Activated CD8-positive, alpha-beta T cell treated with anti-CD3 and anti-CD28 coated beads for 36 hours (primary cell): ENCODE results near the gene LGALS8. TPM values are rescaled to one million over a fixed set of nuclear protein-coding genes. Genes with fewer than 3 reads are reported as not detected.
A peak's percentile ranks its signal among the peaks of the same experiment; 100 is the strongest.

Experiments
- ATAC-seq: fragments of 200-7000 bp; cut with Tn5 transposase; one replicate; pipeline ENCODE4 v1.10.0; 2021; ENCODE audit warnings: mild to moderate bottlenecking, moderate library complexity
- CTCF ChIA-PET: fragments of 350-600 bp; sonication (Branson Sonifier 250); formaldehyde crosslinking; loops from one replicate; lab custom pipeline; 2021; ENCODE audit warnings: antibody characterized with exemption; lab: Charles Lee
- POLR2A ChIA-PET: fragments of 350-600 bp; sonication (Branson Sonifier 250); formaldehyde crosslinking; loops from one replicate; lab custom pipeline; 2021; ENCODE audit warnings: antibody characterized with exemption; lab: Charles Lee
- DNase-seq: peaks from one replicate; pipeline ENCODE4 v3.0.0-alpha.2; 2020
- H3K27ac Mint-ChIP-seq: one replicate; pipeline ENCODE4 v1.8.0; 2021; ENCODE audit warnings: mild to moderate bottlenecking, mixed read lengths
- H3K27me3 Mint-ChIP-seq: one replicate; pipeline ENCODE4 v1.8.0; 2021; ENCODE audit warnings: mixed read lengths
- H3K36me3 Mint-ChIP-seq: one replicate; pipeline ENCODE4 v1.8.0; 2021; ENCODE audit warnings: low read depth, mixed read lengths
- H3K4me1 Mint-ChIP-seq: one replicate; pipeline ENCODE4 v1.8.0; 2021; ENCODE audit warnings: low read depth, mixed read lengths
- H3K4me3 Mint-ChIP-seq: one replicate; pipeline ENCODE4 v1.8.0; 2021; ENCODE audit warnings: mild to moderate bottlenecking, moderate library complexity, mixed read lengths
- H3K9me3 Mint-ChIP-seq: one replicate; pipeline ENCODE4 v1.8.0; 2021; ENCODE audit warnings: mixed read lengths
- CTCF ChIP-seq: fragments of 200-600 bp; IDR thresholded peaks from one replicate; pipeline ENCODE4 v1.8.0; 2022; ENCODE audit warnings: antibody characterized with exemption, mild to moderate bottlenecking
- intact Hi-C: fragments of 100-400 bp; cut with micrococcal nuclease; formaldehyde crosslinking; loops from one replicate; pipeline ENCODE4 v1.10.0; 2022
- total RNA-seq, 2 experiments: library from RNA; stranded (reverse); gene quantifications; one replicate each; pipeline ENCODE4 v1.2.3, GENCODE V29; 2021

The LGALS8 gene
- total RNA-seq, 2 experiments from 2014 or later, result 87.3 to 89.3 TPM

- POLR2A ChIA-PET, result interaction anchor here (0.6 to 1.0 kb wide), 3 partner anchors 58 to 164 kb away, joined by 3 read pairs; no protein-coding TSS in a partner anchor
- Mint-ChIP-seq H3K4me1 (peaks cover 13% of the 10 kb centered on the region), H3K9me3 (no peaks in the 10 kb centered on the region), H3K36me3 (peaks cover 16% of the 10 kb centered on the region), H3K27me3 (no peaks in the 10 kb centered on the region), H3K27ac (peak overlapping the region; percentile 97), H3K4me3 (peak overlapping the region; percentile 84)
- intact Hi-C loops, result loop anchor here (10.0 kb wide), 1 partner anchor 418 kb away; no protein-coding TSS in a partner anchor
- ATAC-seq (no peak), DNase-seq (no peak)
- no peak for TF ChIP-seq CTCF
- CTCF ChIA-PET, result interaction anchor here (1.2 kb wide), 1 partner anchor 420 kb away, joined by 3 read pairs; no protein-coding TSS in a partner anchor
Measured at GRCh38 chr1:236522937-236523703, 662 bp upstream of the LGALS8 start.

GRCh38 chr1:236524142-236524894 lies 536 bp downstream of the LGALS8 start:
- ATAC-seq, result peak; percentile 87
- intact Hi-C loops, result loop anchor here (10.0 kb wide), 1 partner anchor 420 kb away; no protein-coding TSS in a partner anchor
- Mint-ChIP-seq H3K27me3 (no peaks in the 10 kb centered on the region), H3K4me3 (peak overlapping the region; percentile 84), H3K9me3 (no peaks in the 10 kb centered on the region), H3K4me1 (peaks cover 16% of the 10 kb centered on the region), H3K27ac (peak overlapping the region; percentile 97), H3K36me3 (peaks cover 21% of the 10 kb centered on the region)
- no peak for TF ChIP-seq CTCF
- ChIA-PET POLR2A (interaction anchor here (0.6 to 1.1 kb wide), 3 partner anchors 9 to 1516 kb away, joined by 3 read pairs; no protein-coding TSS in a partner anchor), CTCF (no interaction called here)
- DNase-seq, result peak; percentile 69

GRCh38 chr1:236524895-236525184 lies 1.1 kb downstream of the LGALS8 start:
- Mint-ChIP-seq H3K9me3 (no peaks in the 10 kb centered on the region), H3K4me1 (peaks cover 16% of the 10 kb centered on the region), H3K36me3 (peaks cover 21% of the 10 kb centered on the region), H3K4me3 (peak overlapping the region; percentile 84), H3K27me3 (no peaks in the 10 kb centered on the region), H3K27ac (peak overlapping the region; percentile 97)
- intact Hi-C loops, result loop anchor here (10.0 kb wide), 1 partner anchor 420 kb away; no protein-coding TSS in a partner anchor
- no peak for TF ChIP-seq CTCF
- DNase-seq (no peak), ATAC-seq (no peak)
- ChIA-PET CTCF (no interaction called here), POLR2A (interaction anchor here (0.6 to 1.1 kb wide), 3 partner anchors 8 to 1517 kb away, joined by 3 read pairs; no protein-coding TSS in a partner anchor)

- peak overlapping the region; percentile 37 for H3K27ac Mint-ChIP-seq
- H3K4me3 Mint-ChIP-seq, result peak overlapping the region; percentile 26
- no peaks in the 10 kb centered on the region for H3K9me3 Mint-ChIP-seq
- peaks cover 30% of the 10 kb centered on the region for H3K36me3 Mint-ChIP-seq
- intact Hi-C loops, result loop anchor here (10.0 kb wide), 1 partner anchor 421 kb away; no protein-coding TSS in a partner anchor
- ATAC-seq, result no peak
- peaks cover 25% of the 10 kb centered on the region for H3K4me1 Mint-ChIP-seq
- CTCF ChIA-PET, result interaction anchor here (1.2 kb wide), 1 partner anchor 37 kb away, joined by 3 read pairs; no protein-coding TSS in a partner anchor
- POLR2A ChIA-PET, result interaction anchor here (0.9 kb wide), 1 partner anchor 20 kb away, joined by 3 read pairs; no protein-coding TSS in a partner anchor
- H3K27me3 Mint-ChIP-seq, result no peaks in the 10 kb centered on the region
- no peak for TF ChIP-seq CTCF
- DNase-seq, result no peak
Measured at GRCh38 chr1:236526079-236526478, 2.3 kb downstream of the LGALS8 start.
